BLaER1 treated with 17β-estradiol and CSF1 and Interleukin-3, amounts not matched to agents 10 nM and 100 nM (cell line): ENCODE data around the gene TNNC1.

Experiments used
- H3K27ac ChIP-seq, 11 experiments: shearing (Covaris generic); formaldehyde crosslinking; 2 replicates each; pipeline ENCODE4 v1.8.1; 2022
- H3K27me3 ChIP-seq, 11 experiments: shearing (Covaris generic); formaldehyde crosslinking; 2 replicates each; pipeline ENCODE4 v1.8.1; 2022
- H3K36me3 ChIP-seq, 11 experiments: shearing (Covaris generic); formaldehyde crosslinking; 2 replicates each; pipeline ENCODE4 v1.8.1; 2022
- H3K4me1 ChIP-seq, 10 experiments: shearing (Covaris generic); formaldehyde crosslinking; 2 replicates each; pipeline ENCODE4 v1.8.1; 2022
- H3K4me2 ChIP-seq, 11 experiments: shearing (Covaris generic); formaldehyde crosslinking; 2 replicates each; pipeline ENCODE4 v1.8.1; 2022
- H3K4me3 ChIP-seq, 10 experiments: shearing (Covaris generic); formaldehyde crosslinking; 2 replicates each; pipeline ENCODE4 v1.8.1; 2022
- H3K9ac ChIP-seq, 11 experiments: shearing (Covaris generic); formaldehyde crosslinking; 2 replicates each; pipeline ENCODE4 v1.8.1; 2022
- H3K9me3 ChIP-seq, 11 experiments: shearing (Covaris generic); formaldehyde crosslinking; replicated peaks in 1 of 11; 2 replicates each; pipeline ENCODE4 v1.8.1; 2022
- H4K20me1 ChIP-seq, 11 experiments: shearing (Covaris generic); formaldehyde crosslinking; 2 replicates each; pipeline ENCODE4 v1.8.1; 2022
- Cebpa-rat ChIP-seq, 11 experiments: shearing (Covaris generic); IDR thresholded peaks; 2 replicates each; pipeline ENCODE4 v1.8.1; 2022

The TNNC1 gene

GRCh38 chr3:52408466-52408865, 45.4 kb downstream of the TNNC1 start:
- no peaks in the 10 kb centered on the region for H3K9me3 ChIP-seq
- H3K36me3 ChIP-seq, result peaks cover 49 to 59% (median 52%) of the 10 kb centered on the region in 11 experiments
- H3K27ac ChIP-seq, result peak overlapping the region in 4 of 11 experiments; percentile 85 to 92 (median 90); a peak in 7 of 22 replicates
- peaks cover 39 to 57% (median 45%) of the 10 kb centered on the region in 10 experiments for H3K4me1 ChIP-seq
- H4K20me1 ChIP-seq, result peaks cover 0 to 68% (median 28%) of the 10 kb centered on the region in 11 experiments; a peak in 16 of 22 replicates
- no peaks in the 10 kb centered on the region for H3K27me3 ChIP-seq
- peak overlapping the region; percentile 86 to 98 (median 95); a peak in 21 of 22 replicates for H3K9ac ChIP-seq
- peak overlapping the region; percentile 87 to 99 (median 96) for H3K4me3 ChIP-seq
- peak overlapping the region; percentile 90 to 99 (median 97) for H3K4me2 ChIP-seq
- no peak for TF ChIP-seq Cebpa-rat (IDR thresholded peaks at IDR 0.05)

GRCh38 chr3:52407779-52408178, 46.1 kb downstream of the TNNC1 start:
- H3K9me3 ChIP-seq, result no peaks in the 10 kb centered on the region
- peak overlapping the region; percentile 90 to 99 (median 97); a peak in 16 of 22 replicates for H3K4me2 ChIP-seq
- H3K27me3 ChIP-seq, result no peaks in the 10 kb centered on the region
- no peak overlapping the region for H3K27ac ChIP-seq
- H3K9ac ChIP-seq, result peak overlapping the region in 8 of 11 experiments; percentile 91 to 98 (median 95); a peak in 13 of 22 replicates
- H3K36me3 ChIP-seq, result peaks cover 56 to 62% (median 59%) of the 10 kb centered on the region in 11 experiments
- peaks cover 33 to 50% (median 38%) of the 10 kb centered on the region in 10 experiments for H3K4me1 ChIP-seq
- H3K4me3 ChIP-seq, result no peak overlapping the region; a peak in 1 of 20 replicates
- TF ChIP-seq Cebpa-rat (IDR thresholded peaks at IDR 0.05), result no peak
- H4K20me1 ChIP-seq, result peaks cover 0 to 73% (median 30%) of the 10 kb centered on the region in 11 experiments; a peak in 16 of 22 replicates

GRCh38 chr3:52406791-52407510, 46.9 kb downstream of the TNNC1 start:
- Histone ChIP-seq H3K36me3 (peaks cover 64 to 70% (median 67%) of the 10 kb centered on the region in 11 experiments), H3K27ac (no peak overlapping the region), H3K4me1 (peaks cover 25 to 42% (median 30%) of the 10 kb centered on the region in 10 experiments), H3K4me2 (no peak overlapping the region), H3K4me3 (no peak overlapping the region), H4K20me1 (peaks cover 0 to 73% (median 32%) of the 10 kb centered on the region in 11 experiments; a peak in 15 of 22 replicates), H3K9me3 (no peaks in the 10 kb centered on the region), H3K9ac (peak overlapping the region in 5 of 11 experiments; percentile 10 to 96 (median 42); a peak in 5 of 22 replicates), H3K27me3 (no peaks in the 10 kb centered on the region)
- no peak for TF ChIP-seq Cebpa-rat (IDR thresholded peaks at IDR 0.05)

GRCh38 chr3:52406231-52406661, 47.6 kb downstream of the TNNC1 start:
- Histone ChIP-seq H4K20me1 (peaks cover 0 to 71% (median 26%) of the 10 kb centered on the region in 11 experiments; a peak in 16 of 22 replicates), H3K9me3 (no peaks in the 10 kb centered on the region), H3K4me2 (no peak overlapping the region), H3K9ac (peak overlapping the region in 3 of 11 experiments; percentile 32 to 42 (median 36); a peak in 1 of 22 replicates), H3K36me3 (peaks cover 71 to 77% (median 74%) of the 10 kb centered on the region in 11 experiments), H3K27ac (no peak overlapping the region), H3K4me1 (peaks cover 19 to 35% (median 23%) of the 10 kb centered on the region in 10 experiments), H3K27me3 (no peaks in the 10 kb centered on the region), H3K4me3 (no peak overlapping the region)
- TF ChIP-seq Cebpa-rat (IDR thresholded peaks at IDR 0.05), result no peak

- no peaks in the 10 kb centered on the region for H3K9me3 ChIP-seq
- H3K9ac ChIP-seq, result no peak overlapping the region
- no peak overlapping the region for H3K27ac ChIP-seq
- H3K4me1 ChIP-seq, result peaks cover 18 to 34% (median 21%) of the 10 kb centered on the region in 10 experiments
- no peak overlapping the region for H3K4me3 ChIP-seq
- H3K36me3 ChIP-seq, result peaks cover 77 to 83% (median 80%) of the 10 kb centered on the region in 11 experiments
- H3K4me2 ChIP-seq, result no peak overlapping the region
- peaks cover 0 to 74% (median 26%) of the 10 kb centered on the region in 11 experiments; a peak in 15 of 22 replicates for H4K20me1 ChIP-seq
- no peak for TF ChIP-seq Cebpa-rat (IDR thresholded peaks at IDR 0.05)
- no peaks in the 10 kb centered on the region for H3K27me3 ChIP-seq
Measured at GRCh38 chr3:52405601-52406110, 48.2 kb downstream of the TNNC1 start.

- TF ChIP-seq Cebpa-rat (IDR thresholded peaks at IDR 0.05), result no peak
Measured at GRCh38 chr3:52405066-52405465, 48.8 kb downstream of the TNNC1 start.

GRCh38 chr3:52404391-52404790, 49.5 kb downstream of the TNNC1 start:
- Histone ChIP-seq H3K4me3 (no peak overlapping the region), H3K27me3 (no peaks in the 10 kb centered on the region), H3K9me3 (no peaks in the 10 kb centered on the region), H3K4me2 (no peak overlapping the region), H3K9ac (peak overlapping the region in 1 of 11 experiments; percentile 1; a peak in 1 of 22 replicates), H3K4me1 (peaks cover 18 to 34% (median 21%) of the 10 kb centered on the region in 10 experiments), H3K27ac (no peak overlapping the region), H3K36me3 (peaks cover 89 to 96% (median 93%) of the 10 kb centered on the region in 11 experiments), H4K20me1 (peaks cover 0 to 82% (median 28%) of the 10 kb centered on the region in 11 experiments; a peak in 15 of 22 replicates)
- no peak for TF ChIP-seq Cebpa-rat (IDR thresholded peaks at IDR 0.05)

More at GRCh38 chr3:52405066-52405465, 48.8 kb downstream of the TNNC1 start:
- H3K27ac ChIP-seq, result no peak overlapping the region
- no peak overlapping the region for H3K4me3 ChIP-seq
- H3K9ac ChIP-seq, result no peak overlapping the region
- H3K4me1 ChIP-seq, result peaks cover 18 to 34% (median 21%) of the 10 kb centered on the region in 10 experiments
- peaks cover 83 to 89% (median 86%) of the 10 kb centered on the region in 11 experiments for H3K36me3 ChIP-seq
- peaks cover 0 to 79% (median 26%) of the 10 kb centered on the region in 11 experiments; a peak in 15 of 22 replicates for H4K20me1 ChIP-seq
- H3K9me3 ChIP-seq, result no peaks in the 10 kb centered on the region
- H3K27me3 ChIP-seq, result no peaks in the 10 kb centered on the region
- no peak overlapping the region for H3K4me2 ChIP-seq

- no peak for TF ChIP-seq Cebpa-rat (IDR thresholded peaks at IDR 0.05)
- Histone ChIP-seq H4K20me1 (peaks cover 0 to 86% (median 28%) of the 10 kb centered on the region in 11 experiments; a peak in 15 of 22 replicates), H3K4me2 (no peak overlapping the region), H3K9me3 (no peaks in the 10 kb centered on the region), H3K36me3 (peaks cover 94 to 100% (median 97%) of the 10 kb centered on the region in 11 experiments), H3K4me3 (no peak overlapping the region), H3K27ac (no peak overlapping the region), H3K9ac (0 out of 22 replicates have a peak overlapping the region, but pooled peaks of 1 of the 11 experiments have one; percentile 1), H3K27me3 (no peaks in the 10 kb centered on the region), H3K4me1 (peaks cover 14 to 31% (median 17%) of the 10 kb centered on the region in 10 experiments)
Measured at GRCh38 chr3:52403955-52404354, 49.9 kb downstream of the TNNC1 start.
